Suprapubic skin (tissue), 4 donors: Measurements from ENCODE around the gene TRIO.

Source experiments
- EP300 ChIP-seq: sonication (generic); formaldehyde crosslinking; IDR thresholded peaks from one replicate; pipeline ENCODE4 v1.6.1; 2017; ENCODE audit warnings: antibody characterized with exemption
- POLR2A ChIP-seq, 2 donors: fragments of 450-650 bp; IDR thresholded peaks; one replicate each; pipeline ENCODE4 v1.6.1; 2017; ENCODE audit warnings: antibody characterized with exemption in 2 of 2, mild to moderate bottlenecking in 2 of 2, moderate library complexity in 2 of 2
- POLR2AphosphoS5 ChIP-seq, 3 donors: sonication (generic); formaldehyde crosslinking; IDR thresholded peaks; one replicate each; pipeline ENCODE4 v1.6.1; 2017; ENCODE audit warnings: antibody characterized with exemption in 3 of 3
- TF ChIP-seq, protein P1 (sequence below), 2 donors: fragments of 200-600 bp in 1 of 2; fragments of 450-650 bp in 1 of 2; sonication (generic) in 1 of 2; IDR thresholded peaks; one replicate each; pipeline ENCODE4 v1.5.1; 2016 to 2019; ENCODE audit warnings: antibody characterized with exemption in 2 of 2, mild to moderate bottlenecking in 1 of 2, moderate library complexity in 1 of 2

DNA sequence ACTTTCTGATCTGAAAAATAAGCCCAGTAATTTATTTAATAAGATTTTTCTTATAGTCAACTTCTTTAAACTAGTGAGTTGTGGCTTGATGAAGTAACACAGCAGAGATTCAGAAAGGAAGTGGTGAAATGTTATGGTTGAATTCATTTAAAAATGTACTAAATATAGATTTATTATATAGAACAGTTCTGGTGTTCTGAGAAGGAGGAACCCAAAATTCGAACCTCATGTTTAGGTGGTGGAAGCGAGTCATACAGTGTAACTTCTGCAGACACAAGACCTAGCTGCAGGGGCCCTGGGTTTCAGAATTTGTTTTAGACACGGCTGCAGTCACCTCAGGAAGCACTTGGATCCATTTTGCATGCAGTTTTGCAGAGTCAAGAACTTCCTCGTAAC lies 188.2 kb downstream of the TRIO start:
- TF ChIP-seq, protein P1, sequence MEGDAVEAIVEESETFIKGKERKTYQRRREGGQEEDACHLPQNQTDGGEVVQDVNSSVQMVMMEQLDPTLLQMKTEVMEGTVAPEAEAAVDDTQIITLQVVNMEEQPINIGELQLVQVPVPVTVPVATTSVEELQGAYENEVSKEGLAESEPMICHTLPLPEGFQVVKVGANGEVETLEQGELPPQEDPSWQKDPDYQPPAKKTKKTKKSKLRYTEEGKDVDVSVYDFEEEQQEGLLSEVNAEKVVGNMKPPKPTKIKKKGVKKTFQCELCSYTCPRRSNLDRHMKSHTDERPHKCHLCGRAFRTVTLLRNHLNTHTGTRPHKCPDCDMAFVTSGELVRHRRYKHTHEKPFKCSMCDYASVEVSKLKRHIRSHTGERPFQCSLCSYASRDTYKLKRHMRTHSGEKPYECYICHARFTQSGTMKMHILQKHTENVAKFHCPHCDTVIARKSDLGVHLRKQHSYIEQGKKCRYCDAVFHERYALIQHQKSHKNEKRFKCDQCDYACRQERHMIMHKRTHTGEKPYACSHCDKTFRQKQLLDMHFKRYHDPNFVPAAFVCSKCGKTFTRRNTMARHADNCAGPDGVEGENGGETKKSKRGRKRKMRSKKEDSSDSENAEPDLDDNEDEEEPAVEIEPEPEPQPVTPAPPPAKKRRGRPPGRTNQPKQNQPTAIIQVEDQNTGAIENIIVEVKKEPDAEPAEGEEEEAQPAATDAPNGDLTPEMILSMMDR (IDR thresholded peaks at IDR 0.05): no peak
- no peak for TF ChIP-seq POLR2AphosphoS5 (IDR thresholded peaks at IDR 0.05)
- no peak for TF ChIP-seq POLR2A (IDR thresholded peaks at IDR 0.05)
- no peak for TF ChIP-seq EP300
